ENCODE data around the gene SCAMP1.

DNA sequence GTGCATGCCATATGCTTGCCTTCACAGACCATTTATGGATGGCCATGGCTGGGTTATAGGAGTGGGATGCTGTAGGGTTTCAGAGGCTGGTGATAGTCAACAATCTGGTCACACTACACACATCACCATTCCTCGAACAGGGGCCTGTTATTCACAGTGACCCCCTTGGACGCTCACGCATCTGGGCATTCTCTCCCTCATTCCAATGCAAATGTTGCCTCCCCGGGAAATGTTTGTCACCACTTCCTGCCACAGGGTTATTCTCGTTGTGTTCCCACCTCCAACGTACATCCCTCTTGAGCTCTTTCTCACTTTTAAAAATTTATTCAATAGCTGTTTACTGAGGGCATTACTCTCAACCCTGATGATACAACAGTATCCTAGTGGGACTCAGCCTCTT, 135.4 kb downstream of the SCAMP1 start:
- TF ChIP-seq, protein P1, sequence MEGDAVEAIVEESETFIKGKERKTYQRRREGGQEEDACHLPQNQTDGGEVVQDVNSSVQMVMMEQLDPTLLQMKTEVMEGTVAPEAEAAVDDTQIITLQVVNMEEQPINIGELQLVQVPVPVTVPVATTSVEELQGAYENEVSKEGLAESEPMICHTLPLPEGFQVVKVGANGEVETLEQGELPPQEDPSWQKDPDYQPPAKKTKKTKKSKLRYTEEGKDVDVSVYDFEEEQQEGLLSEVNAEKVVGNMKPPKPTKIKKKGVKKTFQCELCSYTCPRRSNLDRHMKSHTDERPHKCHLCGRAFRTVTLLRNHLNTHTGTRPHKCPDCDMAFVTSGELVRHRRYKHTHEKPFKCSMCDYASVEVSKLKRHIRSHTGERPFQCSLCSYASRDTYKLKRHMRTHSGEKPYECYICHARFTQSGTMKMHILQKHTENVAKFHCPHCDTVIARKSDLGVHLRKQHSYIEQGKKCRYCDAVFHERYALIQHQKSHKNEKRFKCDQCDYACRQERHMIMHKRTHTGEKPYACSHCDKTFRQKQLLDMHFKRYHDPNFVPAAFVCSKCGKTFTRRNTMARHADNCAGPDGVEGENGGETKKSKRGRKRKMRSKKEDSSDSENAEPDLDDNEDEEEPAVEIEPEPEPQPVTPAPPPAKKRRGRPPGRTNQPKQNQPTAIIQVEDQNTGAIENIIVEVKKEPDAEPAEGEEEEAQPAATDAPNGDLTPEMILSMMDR (IDR thresholded peaks at IDR 0.05; ENCODE audit: low read length), result no peak
- TF ChIP-seq EZH2 (IDR thresholded peaks at IDR 0.05; ENCODE audit: borderline replicate concordance, low read length), result no peak

All from OCI-LY1 (cell line).